Suprapubic skin (tissue), 4 donors: ENCODE results near the gene COL16A1. TPM values are rescaled to one million over a fixed set of nuclear protein-coding genes. Genes with fewer than 3 reads are reported as not detected.

Experiments
- DNase-seq, 2 donors: peaks; one replicate each; pipeline ENCODE4 v3.0.0-alpha.2; 2019; ENCODE audit warnings: low spot score in 2 of 2
- H3K27ac ChIP-seq: fragments of 200-600 bp; sonication (generic); one replicate; pipeline ENCODE4 v1.5.1; 2019
- H3K27me3 ChIP-seq: fragments of 200-600 bp; sonication (generic); one replicate; pipeline ENCODE4 v1.5.1; 2019
- H3K36me3 ChIP-seq: fragments of 200-600 bp; sonication (generic); one replicate; pipeline ENCODE4 v1.5.1; 2019
- H3K4me1 ChIP-seq: fragments of 200-600 bp; sonication (generic); one replicate; pipeline ENCODE4 v1.5.1; 2019
- H3K4me3 ChIP-seq: fragments of 200-600 bp; sonication (generic); one replicate; pipeline ENCODE4 v1.5.1; 2019; ENCODE audit warnings: mild to moderate bottlenecking
- H3K9me3 ChIP-seq: fragments of 200-600 bp; sonication (generic); one replicate; pipeline ENCODE4 v1.5.1; 2019
- EP300 ChIP-seq: sonication (generic); formaldehyde crosslinking; IDR thresholded peaks from one replicate; pipeline ENCODE4 v1.6.1; 2017; ENCODE audit warnings: antibody characterized with exemption
- POLR2A ChIP-seq, 2 donors: fragments of 450-650 bp; IDR thresholded peaks; one replicate each; pipeline ENCODE4 v1.6.1; 2017; ENCODE audit warnings: antibody characterized with exemption in 2 of 2, mild to moderate bottlenecking in 2 of 2, moderate library complexity in 2 of 2
- POLR2AphosphoS5 ChIP-seq, 3 donors: sonication (generic); formaldehyde crosslinking; IDR thresholded peaks; one replicate each; pipeline ENCODE4 v1.6.1; 2017; ENCODE audit warnings: antibody characterized with exemption in 3 of 3
- WGBS: methylation state at CpG from one replicate; pipeline ENCODE4 v1.1.5; 2018; 5-methylcytosine and 5-hydroxymethylcytosine counted together
- total RNA-seq, 4 donors: library from RNA; depleted of rRNA; stranded (reverse); fragments of >200 nt; gene quantifications; one replicate each; pipeline ENCODE4 v1.1.0, GENCODE V29; 2016
- TF ChIP-seq, protein P1 (sequence below), 2 donors: fragments of 200-600 bp in 1 of 2; fragments of 450-650 bp in 1 of 2; sonication (generic) in 1 of 2; IDR thresholded peaks; one replicate each; pipeline ENCODE4 v1.5.1; 2016 to 2019; ENCODE audit warnings: antibody characterized with exemption in 2 of 2, mild to moderate bottlenecking in 1 of 2, moderate library complexity in 1 of 2

The COL16A1 gene
- total RNA-seq, 4 donors from 2014 or later, result 41.6 to 188 (median 93.1) TPM

DNA sequence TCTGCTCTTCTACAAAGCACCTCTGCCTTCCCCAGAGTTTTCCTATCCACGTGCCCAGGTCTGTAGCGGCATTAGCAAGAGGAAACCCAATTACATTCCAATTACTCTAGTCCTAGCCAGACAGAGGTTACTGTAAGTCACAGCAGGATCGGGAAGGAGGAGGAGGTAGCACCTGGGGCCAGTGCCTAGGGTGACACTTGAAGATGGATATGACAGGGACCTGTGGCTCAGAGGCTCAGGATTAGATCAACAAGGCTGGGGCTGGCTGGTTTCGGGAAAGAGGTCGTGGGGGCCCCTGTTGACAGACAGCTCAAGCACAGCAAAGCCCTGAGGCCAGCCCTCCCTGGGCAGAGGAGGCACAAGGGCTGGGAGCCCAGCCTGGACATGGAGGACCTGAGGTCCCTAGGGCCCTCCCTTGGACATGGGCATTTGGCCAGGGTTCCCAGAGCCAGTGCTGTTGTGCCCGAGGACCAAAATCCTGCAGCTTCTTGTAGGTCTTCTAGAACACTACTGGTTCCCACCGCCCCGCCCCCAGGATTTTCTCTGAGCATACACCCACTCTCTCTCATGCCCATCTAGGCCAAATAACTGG lies 89.3 kb downstream of the COL16A1 start:
- peak in 1 of 2 donors; percentile 76 for DNase-seq
- H3K9me3 ChIP-seq, result no peaks in the 10 kb centered on the region
- no peaks in the 10 kb centered on the region for H3K36me3 ChIP-seq
- TF ChIP-seq, protein P1, sequence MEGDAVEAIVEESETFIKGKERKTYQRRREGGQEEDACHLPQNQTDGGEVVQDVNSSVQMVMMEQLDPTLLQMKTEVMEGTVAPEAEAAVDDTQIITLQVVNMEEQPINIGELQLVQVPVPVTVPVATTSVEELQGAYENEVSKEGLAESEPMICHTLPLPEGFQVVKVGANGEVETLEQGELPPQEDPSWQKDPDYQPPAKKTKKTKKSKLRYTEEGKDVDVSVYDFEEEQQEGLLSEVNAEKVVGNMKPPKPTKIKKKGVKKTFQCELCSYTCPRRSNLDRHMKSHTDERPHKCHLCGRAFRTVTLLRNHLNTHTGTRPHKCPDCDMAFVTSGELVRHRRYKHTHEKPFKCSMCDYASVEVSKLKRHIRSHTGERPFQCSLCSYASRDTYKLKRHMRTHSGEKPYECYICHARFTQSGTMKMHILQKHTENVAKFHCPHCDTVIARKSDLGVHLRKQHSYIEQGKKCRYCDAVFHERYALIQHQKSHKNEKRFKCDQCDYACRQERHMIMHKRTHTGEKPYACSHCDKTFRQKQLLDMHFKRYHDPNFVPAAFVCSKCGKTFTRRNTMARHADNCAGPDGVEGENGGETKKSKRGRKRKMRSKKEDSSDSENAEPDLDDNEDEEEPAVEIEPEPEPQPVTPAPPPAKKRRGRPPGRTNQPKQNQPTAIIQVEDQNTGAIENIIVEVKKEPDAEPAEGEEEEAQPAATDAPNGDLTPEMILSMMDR (IDR thresholded peaks at IDR 0.05), result no peak
- TF ChIP-seq POLR2A (IDR thresholded peaks at IDR 0.05) (no peak), POLR2AphosphoS5 (IDR thresholded peaks at IDR 0.05) (no peak), EP300 (no peak)
- peaks cover 13% of the 10 kb centered on the region for H3K4me1 ChIP-seq
- no peak overlapping the region for H3K27ac ChIP-seq
- 78% methylated on average over 6 of the region's 8 CpGs for WGBS
- H3K4me3 ChIP-seq, result no peak overlapping the region
- H3K27me3 ChIP-seq, result peaks cover 33% of the 10 kb centered on the region

DNA sequence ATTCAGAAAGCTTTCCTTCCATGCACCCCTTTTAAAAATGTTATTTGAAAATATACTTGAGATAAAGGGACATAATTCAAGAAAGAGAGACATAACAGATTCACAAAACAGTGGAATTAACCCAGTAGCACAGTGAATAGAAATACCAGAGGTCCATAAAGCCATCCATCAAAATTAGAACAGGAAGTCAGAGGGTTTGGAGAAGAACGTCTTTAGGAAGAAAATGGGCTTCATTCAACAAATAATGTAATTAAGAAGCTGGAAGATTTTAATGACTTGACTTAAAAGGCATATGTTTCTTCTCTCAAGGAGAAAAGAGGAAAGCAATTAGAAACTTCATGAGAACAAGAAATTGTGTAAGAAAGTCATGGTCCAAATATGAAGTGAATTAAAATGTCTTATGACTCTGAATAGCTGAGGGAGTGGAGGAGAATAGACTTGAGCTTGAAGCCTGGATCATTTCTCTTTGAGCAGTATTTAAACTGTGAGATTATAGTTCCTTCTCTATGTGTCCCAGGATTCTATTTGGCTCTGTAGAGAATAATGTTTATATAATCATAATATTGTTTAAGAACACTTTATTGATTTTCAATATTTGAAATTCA lies 94.2 kb downstream of the COL16A1 start:
- H3K9me3 ChIP-seq, result no peaks in the 10 kb centered on the region
- H3K4me1 ChIP-seq, result no peaks in the 10 kb centered on the region
- H3K4me3 ChIP-seq, result no peak overlapping the region
- no peak overlapping the region for H3K27ac ChIP-seq
- no peak for DNase-seq
- no peaks in the 10 kb centered on the region for H3K27me3 ChIP-seq
- 32% methylated on average over 1 of the region's 1 CpG for WGBS
- H3K36me3 ChIP-seq, result no peaks in the 10 kb centered on the region
- no peak for TF ChIP-seq EP300
- no peak for TF ChIP-seq POLR2AphosphoS5 (IDR thresholded peaks at IDR 0.05)
- no peak for TF ChIP-seq POLR2A (IDR thresholded peaks at IDR 0.05)
- TF ChIP-seq, protein P1 (IDR thresholded peaks at IDR 0.05), result no peak

DNA sequence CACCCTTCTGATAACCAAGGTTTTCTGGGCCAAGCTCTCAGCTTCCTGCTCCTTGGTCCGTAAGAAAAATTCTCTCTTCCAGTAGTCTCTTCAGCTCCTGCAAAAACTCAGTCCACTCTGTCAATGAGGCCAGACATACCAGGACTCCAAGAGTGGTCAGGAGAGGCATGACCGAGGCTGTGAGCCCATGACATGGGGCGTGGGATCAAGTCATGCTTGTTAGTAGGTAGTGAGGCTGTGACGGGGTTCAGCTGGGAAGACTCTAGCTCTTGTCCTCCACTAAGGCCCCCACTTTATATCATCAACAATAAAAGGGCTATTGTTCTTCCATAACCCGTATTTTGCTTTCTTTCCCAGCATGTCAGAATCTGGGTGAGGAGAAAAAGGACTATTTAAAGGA lies 96.5 kb downstream of the COL16A1 start:
- Histone ChIP-seq H3K4me3 (no peak overlapping the region), H3K27me3 (no peaks in the 10 kb centered on the region), H3K4me1 (no peaks in the 10 kb centered on the region), H3K36me3 (no peaks in the 10 kb centered on the region), H3K27ac (no peak overlapping the region), H3K9me3 (no peaks in the 10 kb centered on the region)
- TF ChIP-seq POLR2A (IDR thresholded peaks at IDR 0.05) (no peak), EP300 (no peak), POLR2AphosphoS5 (IDR thresholded peaks at IDR 0.05) (no peak)
- TF ChIP-seq, protein P1 (IDR thresholded peaks at IDR 0.05), result no peak
- DNase-seq, result no peak
- 89% methylated on average over 5 of the region's 5 CpGs for WGBS

DNA sequence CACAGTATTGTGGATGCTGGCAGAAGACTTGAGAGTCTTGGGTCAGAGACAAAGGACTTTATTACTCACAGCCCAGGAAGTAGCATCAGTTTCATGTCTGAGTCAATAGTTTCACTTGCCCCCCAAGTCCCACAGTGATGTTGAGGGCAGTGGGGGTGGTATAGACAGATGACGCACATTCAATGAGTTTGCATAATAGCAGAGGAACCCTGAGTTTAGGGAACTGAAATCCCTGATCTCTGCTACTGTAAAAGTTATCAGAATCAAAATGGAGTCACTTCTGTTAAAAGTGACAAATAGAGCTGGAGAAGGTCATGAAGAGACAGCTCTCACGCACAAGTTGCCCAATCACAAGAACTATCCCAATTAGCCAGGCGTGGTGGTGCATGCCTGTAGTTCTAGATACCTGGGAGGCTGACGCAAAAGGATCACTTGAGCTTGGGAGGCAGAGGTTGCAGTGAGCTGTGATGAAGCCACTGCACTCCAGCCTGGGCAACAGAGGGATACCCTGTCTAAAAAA lies 97.8 kb downstream of the COL16A1 start:
- no peaks in the 10 kb centered on the region for H3K4me1 ChIP-seq
- H3K36me3 ChIP-seq, result no peaks in the 10 kb centered on the region
- WGBS, result 91% methylated on average over 4 of the region's 4 CpGs
- H3K9me3 ChIP-seq, result no peaks in the 10 kb centered on the region
- DNase-seq, result no peak
- H3K4me3 ChIP-seq, result no peak overlapping the region
- no peaks in the 10 kb centered on the region for H3K27me3 ChIP-seq
- TF ChIP-seq POLR2AphosphoS5 (IDR thresholded peaks at IDR 0.05) (no peak), EP300 (no peak), POLR2A (IDR thresholded peaks at IDR 0.05) (no peak)
- TF ChIP-seq, protein P1 (IDR thresholded peaks at IDR 0.05), result no peak
- no peak overlapping the region for H3K27ac ChIP-seq

Other genes with a start within 250 kb of the COL16A1 start
- gene TINAGL1, start 127.5 kb downstream of the COL16A1 start, total RNA-seq, result 10 to 100 TPM; 40.1 to 78.5 (median 64.0) TPM
- gene HCRTR1, start 86.3 kb downstream of the COL16A1 start, total RNA-seq, result not detected
- 100 to 1,000 TPM in 3 of 4 donors, 10 to 100 TPM in 1; 97.9 to 117 (median 103) TPM for gene PEF1, start 59.1 kb downstream of the COL16A1 start, total RNA-seq
- 1 to 10 TPM; 1.4 to 6.0 (median 2.5) TPM for gene ADGRB2, start 60.3 kb upstream of the COL16A1 start, total RNA-seq
- 1 to 10 TPM in 1 of 4 donors, not detected in 3; 3.2 TPM for gene SPOCD1, start 112.0 kb upstream of the COL16A1 start, total RNA-seq
- gene PTP4A2, start 234.4 kb upstream of the COL16A1 start, total RNA-seq, result 100 to 1,000 TPM in 3 of 4 donors, 10 to 100 TPM in 1; 97.2 to 147 (median 121) TPM